ENCODE data around the gene RAB37.

Gene RAB37

GRCh38 chr17:74699236-74699635 is 37.8 kb upstream of the RAB37 start:
- TF ChIP-seq, protein P1, sequence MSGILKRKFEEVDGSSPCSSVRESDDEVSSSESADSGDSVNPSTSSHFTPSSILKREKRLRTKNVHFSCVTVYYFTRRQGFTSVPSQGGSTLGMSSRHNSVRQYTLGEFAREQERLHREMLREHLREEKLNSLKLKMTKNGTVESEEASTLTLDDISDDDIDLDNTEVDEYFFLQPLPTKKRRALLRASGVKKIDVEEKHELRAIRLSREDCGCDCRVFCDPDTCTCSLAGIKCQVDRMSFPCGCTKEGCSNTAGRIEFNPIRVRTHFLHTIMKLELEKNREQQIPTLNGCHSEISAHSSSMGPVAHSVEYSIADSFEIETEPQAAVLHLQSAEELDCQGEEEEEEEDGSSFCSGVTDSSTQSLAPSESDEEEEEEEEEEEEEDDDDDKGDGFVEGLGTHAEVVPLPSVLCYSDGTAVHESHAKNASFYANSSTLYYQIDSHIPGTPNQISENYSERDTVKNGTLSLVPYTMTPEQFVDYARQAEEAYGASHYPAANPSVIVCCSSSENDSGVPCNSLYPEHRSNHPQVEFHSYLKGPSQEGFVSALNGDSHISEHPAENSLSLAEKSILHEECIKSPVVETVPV (CRISPR knock-in tag; IDR thresholded peaks at IDR 0.05) = no peak
- TF ChIP-seq TCF4 (CRISPR knock-in tag; IDR thresholded peaks at IDR 0.05; ENCODE audit: borderline replicate concordance) (no peak), CSDC2 (CRISPR knock-in tag; IDR thresholded peaks at IDR 0.05) (no peak), ZC3H10 (CRISPR knock-in tag; IDR thresholded peaks at IDR 0.05) (no peak), OSR1 (CRISPR knock-in tag; IDR thresholded peaks at IDR 0.05) (no peak), ZFP3 (CRISPR knock-in tag; IDR thresholded peaks at IDR 0.05) (no peak), ZNF70 (CRISPR knock-in tag; IDR thresholded peaks at IDR 0.05) (no peak), ISL1 (CRISPR knock-in tag; IDR thresholded peaks at IDR 0.05) (no peak)
- no peak for ATAC-seq

- no peak for ATAC-seq
- TF ChIP-seq ZC3H10 (CRISPR knock-in tag; IDR thresholded peaks at IDR 0.05) (no peak), ESRRG (CRISPR knock-in tag; IDR thresholded peaks at IDR 0.05) (no peak)
Measured at GRCh38 chr17:74702116-74702871, 34.8 kb upstream of the RAB37 start.

DNA sequence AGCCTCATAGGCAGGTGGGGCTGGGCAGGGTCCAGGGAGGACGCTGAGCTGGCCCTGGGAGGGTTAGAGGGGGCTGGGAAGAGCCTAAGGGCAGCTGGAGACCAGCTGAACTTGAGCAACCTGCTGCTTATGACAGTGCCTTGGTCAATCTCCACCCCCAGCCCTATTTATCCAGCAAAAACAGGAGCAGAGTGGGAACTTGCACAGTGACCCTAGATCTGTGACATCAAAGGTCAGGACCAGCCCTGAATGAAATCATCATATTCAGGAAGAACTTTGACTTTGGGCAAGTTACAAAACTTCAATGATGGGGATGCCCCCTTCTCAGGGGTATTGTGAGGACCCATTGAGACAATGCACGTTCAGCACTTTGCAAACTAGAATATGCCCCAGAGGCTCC is 33.7 kb upstream of the RAB37 start:
- TF ChIP-seq, protein P1 (CRISPR knock-in tag; IDR thresholded peaks at IDR 0.05) = no peak
- TF ChIP-seq ISL1 (CRISPR knock-in tag; IDR thresholded peaks at IDR 0.05) = no peak
- no peak for TF ChIP-seq ZNF565 (CRISPR knock-in tag; conservative IDR thresholded peaks at IDR 0.05; ENCODE audit: low read depth)
- no peak for TF ChIP-seq TOX (CRISPR knock-in tag; IDR thresholded peaks at IDR 0.05; ENCODE audit: borderline replicate concordance)
- TF ChIP-seq BACH2 (CRISPR knock-in tag; IDR thresholded peaks at IDR 0.05; ENCODE audit: borderline replicate concordance) = no peak
- TF ChIP-seq SNAI2 (CRISPR knock-in tag; IDR thresholded peaks at IDR 0.05) = no peak
- TF ChIP-seq RARB (CRISPR knock-in tag; IDR thresholded peaks at IDR 0.05) = no peak
- TF ChIP-seq PATZ1 (CRISPR knock-in tag; IDR thresholded peaks at IDR 0.05; ENCODE audit: borderline replicate concordance) = no peak
- TF ChIP-seq ARNTL (CRISPR knock-in tag; IDR thresholded peaks at IDR 0.05; ENCODE audit: borderline replicate concordance, low read depth) = no peak
- no peak for TF ChIP-seq ZNF8 (CRISPR knock-in tag; IDR thresholded peaks at IDR 0.05)
- TF ChIP-seq ESRRG (CRISPR knock-in tag; IDR thresholded peaks at IDR 0.05) = no peak
- no peak for TF ChIP-seq PPARA (CRISPR knock-in tag; IDR thresholded peaks at IDR 0.05; ENCODE audit: borderline replicate concordance)
- TF ChIP-seq ZC3H10 (CRISPR knock-in tag; IDR thresholded peaks at IDR 0.05) = no peak
- no peak for TF ChIP-seq CREB5 (CRISPR knock-in tag; IDR thresholded peaks at IDR 0.05; ENCODE audit: low read depth)
- no peak for TF ChIP-seq POU6F1 (CRISPR knock-in tag; IDR thresholded peaks at IDR 0.05; ENCODE audit: borderline replicate concordance, low read depth)
- no peak for ATAC-seq

DNA sequence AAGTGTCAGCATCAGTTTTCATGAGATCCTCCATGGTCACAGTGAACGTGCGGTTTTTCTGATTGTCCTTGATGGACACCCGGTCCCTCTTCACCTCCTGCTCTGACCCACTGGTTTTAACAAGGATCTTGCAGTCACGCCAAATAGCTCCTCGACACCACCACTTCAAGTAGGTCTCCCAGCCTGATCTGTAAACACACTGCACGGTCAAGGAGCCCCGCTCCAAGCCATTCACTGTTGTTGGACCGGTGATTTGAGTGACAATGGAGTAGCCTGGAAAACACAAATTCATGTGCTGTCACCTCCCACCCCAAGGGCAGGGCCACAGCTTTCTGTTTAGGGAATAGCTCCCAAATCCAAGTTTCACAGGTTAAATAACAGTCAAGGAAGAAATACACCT is 32.5 kb upstream of the RAB37 start:
- ATAC-seq = no peak
- TF ChIP-seq OSR1 (CRISPR knock-in tag; IDR thresholded peaks at IDR 0.05) (no peak), CREB5 (CRISPR knock-in tag; IDR thresholded peaks at IDR 0.05; ENCODE audit: low read depth) (no peak), TCF4 (CRISPR knock-in tag; IDR thresholded peaks at IDR 0.05; ENCODE audit: borderline replicate concordance) (no peak), POU6F1 (CRISPR knock-in tag; IDR thresholded peaks at IDR 0.05; ENCODE audit: borderline replicate concordance, low read depth) (no peak), TOX (CRISPR knock-in tag; IDR thresholded peaks at IDR 0.05; ENCODE audit: borderline replicate concordance) (no peak), ARNTL (CRISPR knock-in tag; IDR thresholded peaks at IDR 0.05; ENCODE audit: borderline replicate concordance, low read depth) (no peak)
- TF ChIP-seq, protein P2, sequence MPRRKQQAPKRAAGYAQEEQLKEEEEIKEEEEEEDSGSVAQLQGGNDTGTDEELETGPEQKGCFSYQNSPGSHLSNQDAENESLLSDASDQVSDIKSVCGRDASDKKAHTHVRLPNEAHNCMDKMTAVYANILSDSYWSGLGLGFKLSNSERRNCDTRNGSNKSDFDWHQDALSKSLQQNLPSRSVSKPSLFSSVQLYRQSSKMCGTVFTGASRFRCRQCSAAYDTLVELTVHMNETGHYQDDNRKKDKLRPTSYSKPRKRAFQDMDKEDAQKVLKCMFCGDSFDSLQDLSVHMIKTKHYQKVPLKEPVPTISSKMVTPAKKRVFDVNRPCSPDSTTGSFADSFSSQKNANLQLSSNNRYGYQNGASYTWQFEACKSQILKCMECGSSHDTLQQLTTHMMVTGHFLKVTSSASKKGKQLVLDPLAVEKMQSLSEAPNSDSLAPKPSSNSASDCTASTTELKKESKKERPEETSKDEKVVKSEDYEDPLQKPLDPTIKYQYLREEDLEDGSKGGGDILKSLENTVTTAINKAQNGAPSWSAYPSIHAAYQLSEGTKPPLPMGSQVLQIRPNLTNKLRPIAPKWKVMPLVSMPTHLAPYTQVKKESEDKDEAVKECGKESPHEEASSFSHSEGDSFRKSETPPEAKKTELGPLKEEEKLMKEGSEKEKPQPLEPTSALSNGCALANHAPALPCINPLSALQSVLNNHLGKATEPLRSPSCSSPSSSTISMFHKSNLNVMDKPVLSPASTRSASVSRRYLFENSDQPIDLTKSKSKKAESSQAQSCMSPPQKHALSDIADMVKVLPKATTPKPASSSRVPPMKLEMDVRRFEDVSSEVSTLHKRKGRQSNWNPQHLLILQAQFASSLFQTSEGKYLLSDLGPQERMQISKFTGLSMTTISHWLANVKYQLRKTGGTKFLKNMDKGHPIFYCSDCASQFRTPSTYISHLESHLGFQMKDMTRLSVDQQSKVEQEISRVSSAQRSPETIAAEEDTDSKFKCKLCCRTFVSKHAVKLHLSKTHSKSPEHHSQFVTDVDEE (CRISPR knock-in tag; IDR thresholded peaks at IDR 0.05) = no peak
